Measurements from ENCODE around the gene ATXN1.
A peak's percentile ranks its signal among the peaks of the same experiment; 100 is the strongest.

Gene ATXN1

DNA sequence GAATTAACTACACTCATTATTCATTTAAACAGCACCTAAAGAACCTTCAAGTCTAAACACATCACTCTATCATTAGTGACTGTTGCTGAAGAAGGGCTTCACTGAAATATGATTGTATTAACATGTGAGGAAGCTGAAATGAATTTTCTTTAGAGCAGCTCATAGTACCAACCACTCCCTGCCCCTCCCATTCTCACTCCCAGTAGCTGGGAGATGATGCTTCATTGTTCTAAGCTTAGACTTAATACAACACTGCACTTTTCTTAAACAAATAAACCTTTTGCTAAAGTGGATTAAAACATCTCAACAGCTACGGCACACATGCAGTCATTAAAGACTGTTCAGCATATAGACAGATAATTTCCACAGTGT, 63.1 kb downstream of the ATXN1 start:
- DNase-seq (ENCODE audit: low read depth): peak; percentile 49

DNA sequence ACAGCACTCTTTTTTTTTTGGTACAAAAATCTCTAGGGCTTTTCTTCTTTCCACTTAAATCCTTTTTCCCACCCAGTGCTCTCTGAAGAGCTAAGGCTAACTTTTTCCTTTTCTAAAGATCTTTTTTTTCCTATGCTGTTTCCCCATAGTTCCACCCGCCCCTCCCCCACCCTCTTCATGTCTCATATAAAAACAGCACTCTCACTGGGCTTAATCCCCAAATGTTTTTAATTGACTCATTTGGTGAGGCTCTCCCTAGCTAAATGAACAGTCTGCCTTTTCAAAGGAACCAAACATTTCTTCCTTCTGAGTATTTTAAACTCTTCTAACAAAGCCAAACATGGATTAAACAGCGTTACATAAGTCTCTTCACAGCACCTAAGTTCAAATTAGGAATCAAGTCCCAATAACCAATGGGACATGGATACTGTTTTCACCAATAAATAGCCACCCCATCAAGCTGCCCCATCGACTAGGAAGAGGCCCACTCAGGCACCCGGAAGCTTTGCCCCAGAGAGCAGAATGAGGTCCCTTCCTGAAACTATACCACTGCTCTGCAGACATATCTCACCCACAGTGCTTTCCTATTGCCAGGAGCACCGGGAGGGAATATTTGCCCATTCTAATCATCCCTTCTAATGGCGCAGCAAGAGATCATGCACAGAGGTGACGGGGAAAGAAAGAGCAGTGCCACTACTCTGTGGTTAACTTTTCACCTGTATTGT, 63.7 kb downstream of the ATXN1 start:
- DNase-seq (ENCODE audit: low read depth): peak; percentile 46

DNA sequence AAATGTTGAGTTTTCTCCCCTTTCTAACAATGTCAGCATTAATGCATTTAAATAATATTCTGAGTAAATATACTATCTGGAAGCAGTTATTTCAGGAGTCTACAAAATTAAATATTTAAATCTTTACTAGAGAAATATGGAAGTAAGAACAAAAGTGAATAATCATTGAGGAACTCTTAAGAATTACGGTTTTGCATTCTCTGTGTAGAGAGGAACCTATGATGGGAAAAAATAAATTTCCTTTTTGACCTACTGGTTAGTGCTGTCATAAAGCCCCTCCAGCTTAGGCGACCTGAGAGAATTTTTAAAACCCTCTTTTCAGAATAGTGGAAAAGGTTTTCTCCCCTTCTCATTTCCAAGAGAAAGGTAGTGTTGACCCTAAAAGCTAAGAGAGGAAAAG, 64.8 kb downstream of the ATXN1 start:
- DNase-seq (ENCODE audit: low read depth): no peak

DNA sequence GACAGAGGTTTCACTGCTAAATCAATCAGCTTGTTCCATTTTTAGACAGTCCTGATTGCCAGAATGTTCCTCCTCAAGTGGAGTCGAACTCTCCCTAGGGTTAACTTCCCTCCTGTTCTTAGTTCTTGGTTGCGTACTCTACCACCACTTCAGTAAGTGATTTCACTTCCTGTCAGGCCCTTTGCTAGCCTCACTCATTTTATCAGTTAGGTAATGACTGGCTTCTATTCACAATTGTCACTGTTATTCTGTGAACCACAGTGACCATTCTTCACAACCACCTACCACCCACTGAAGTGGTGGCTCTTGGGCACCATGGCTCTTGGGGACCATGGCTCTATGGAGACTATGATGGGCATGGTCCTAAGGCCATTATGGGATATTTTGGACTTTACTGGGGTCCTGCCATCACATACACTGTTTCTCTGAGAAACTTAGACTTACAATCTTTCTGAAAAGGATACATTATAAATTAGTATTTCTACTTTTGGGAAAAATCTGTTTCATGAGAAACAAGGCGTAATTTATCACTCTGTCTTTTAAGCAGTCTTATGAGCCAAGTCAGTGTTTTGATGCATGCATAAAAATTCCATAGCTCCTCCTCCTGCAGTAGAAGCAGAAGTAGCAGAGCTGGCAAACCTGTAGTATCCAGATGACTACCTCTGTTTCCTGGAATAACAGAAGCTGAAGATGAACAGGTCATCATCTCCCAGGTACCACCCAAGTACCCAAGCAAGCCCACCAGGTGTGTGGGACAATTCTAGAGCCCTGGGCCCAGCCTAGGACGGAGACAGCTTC, 66.3 kb downstream of the ATXN1 start:
- DNase-seq (ENCODE audit: low read depth): no peak

DNA sequence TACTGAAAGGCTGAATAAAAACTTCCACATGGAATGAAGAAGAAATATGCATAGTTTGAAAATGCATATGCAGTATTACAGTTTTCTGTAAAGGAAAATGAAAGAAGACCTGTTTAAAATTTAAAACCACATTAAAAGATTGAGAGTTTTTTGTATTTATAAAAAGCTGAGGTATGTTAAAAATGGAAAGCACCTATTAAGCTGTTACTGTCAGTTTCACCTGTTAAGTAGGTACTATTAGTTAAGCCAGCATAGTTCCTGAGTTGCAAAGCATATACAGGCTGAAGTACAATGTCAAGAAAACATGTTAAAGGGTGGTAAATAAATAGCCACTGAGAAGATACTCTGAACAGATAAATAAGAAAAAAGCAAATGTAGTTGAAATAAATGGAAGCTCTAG, 69.9 kb downstream of the ATXN1 start:
- DNase-seq (ENCODE audit: low read depth): no peak

DNA sequence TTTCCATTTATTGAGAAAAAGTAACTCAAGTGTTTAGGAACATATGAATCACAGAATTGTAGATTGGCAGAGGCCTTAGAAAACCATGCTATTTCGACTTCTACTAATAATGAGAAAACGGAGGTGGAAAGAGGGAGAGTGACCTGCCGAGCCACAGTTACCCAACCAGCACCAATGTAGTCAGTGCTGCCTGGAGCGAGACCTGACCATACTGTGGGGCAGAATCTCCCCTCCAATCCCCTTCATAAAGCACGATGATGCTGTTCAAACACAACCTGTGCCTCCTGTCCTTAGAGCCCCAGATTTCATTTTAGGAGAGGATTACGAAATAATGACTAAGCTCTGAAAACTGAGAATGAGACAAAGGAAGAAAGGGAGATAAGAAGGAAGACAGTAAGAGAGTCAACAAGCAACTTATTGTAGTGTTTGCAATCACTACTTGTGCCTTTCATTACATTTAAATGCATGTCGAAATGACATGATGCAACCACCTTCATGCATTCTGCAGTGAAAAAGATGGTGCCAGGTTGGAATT, 70.6 kb downstream of the ATXN1 start:
- DNase-seq (ENCODE audit: low read depth): peak; percentile 47

DNA sequence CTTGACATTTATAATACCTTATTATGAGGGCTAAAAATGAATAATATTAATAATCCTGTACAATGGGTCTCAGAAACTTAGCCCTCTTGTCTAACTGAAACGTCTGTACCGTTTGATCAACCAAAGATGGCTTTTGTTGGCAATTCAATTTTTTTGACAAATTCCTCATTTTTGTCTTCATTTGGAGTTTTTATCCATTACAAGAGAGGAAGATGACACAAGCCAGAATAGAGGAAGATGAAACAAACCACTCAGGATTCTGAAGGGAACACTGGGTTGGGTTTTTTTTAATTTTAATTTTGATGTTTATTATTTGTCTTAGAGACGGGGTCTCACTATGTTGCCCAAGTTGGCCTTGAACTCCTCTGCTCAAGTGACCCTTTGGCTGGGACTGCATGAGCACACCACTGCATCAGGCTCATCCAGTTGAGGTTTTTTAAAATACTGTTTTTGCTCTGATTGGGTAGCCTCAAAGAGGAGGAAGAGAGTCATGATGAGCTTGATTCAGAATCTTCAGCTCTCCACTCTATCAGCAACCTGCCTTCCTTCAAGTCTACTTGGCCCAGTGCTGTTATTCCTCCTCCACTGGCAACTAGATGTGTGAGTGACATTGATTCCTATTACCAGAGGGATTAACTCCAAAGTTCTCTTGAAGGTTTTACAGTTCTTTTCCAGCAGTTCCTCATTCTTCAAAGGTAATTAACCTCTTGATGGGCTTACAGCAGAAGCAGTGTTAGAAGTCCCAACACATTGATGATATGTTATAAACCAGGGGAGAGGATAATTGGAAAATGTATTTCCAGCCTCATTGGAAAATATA, 71.3 kb downstream of the ATXN1 start:
- DNase-seq (ENCODE audit: low read depth): no peak

DNA sequence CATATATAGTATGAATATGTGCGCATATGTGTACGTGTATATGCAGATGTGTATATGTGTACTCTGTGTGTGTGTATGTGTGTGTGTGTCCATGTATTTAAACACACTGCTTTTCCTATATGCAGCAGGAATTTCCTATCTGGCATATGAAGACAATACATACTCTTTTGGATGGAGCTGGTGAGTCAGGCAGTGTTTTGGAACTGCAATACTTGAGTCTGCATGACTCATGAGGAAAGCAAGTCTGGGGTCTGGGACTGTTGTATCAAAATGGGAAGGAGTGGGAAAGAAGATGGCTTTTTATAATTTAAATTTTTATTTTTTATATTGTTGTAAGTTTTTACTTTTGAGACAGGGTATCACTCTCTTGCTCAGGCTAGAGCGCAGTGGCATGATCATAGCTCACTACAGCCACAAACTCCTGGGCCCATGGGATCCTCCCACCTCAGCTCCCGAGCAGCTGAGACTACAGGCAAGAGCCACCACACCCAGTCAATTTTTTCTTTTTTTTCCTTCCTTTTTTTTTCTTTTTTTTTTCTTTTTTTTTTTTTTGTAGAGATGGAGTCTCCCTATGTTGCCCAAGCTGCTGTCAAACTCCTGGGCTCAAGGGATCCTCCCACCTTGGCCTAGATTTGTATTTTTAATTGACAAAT, 72.2 kb downstream of the ATXN1 start:
- peak; percentile 86 for DNase-seq (ENCODE audit: low read depth)

DNA sequence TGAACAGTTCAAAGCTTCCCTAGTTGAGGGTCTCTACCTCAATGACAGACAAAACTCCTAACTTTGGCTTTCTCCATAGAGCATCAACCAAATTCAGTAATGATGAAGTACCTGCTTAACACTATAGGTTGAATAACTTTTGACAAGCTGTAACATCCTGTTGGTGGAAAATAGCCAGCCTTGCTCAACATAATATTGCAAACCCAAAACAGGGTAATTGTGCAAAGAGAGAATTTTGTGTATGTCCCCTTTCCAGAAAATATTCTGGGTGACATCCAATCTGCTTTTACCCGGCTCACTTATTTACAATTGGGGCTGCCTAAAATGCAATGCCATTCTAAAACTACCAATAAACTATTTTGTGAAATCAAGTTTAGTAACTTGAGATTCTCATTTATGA, 72.8 kb downstream of the ATXN1 start:
- no peak for DNase-seq (ENCODE audit: low read depth)

DNA sequence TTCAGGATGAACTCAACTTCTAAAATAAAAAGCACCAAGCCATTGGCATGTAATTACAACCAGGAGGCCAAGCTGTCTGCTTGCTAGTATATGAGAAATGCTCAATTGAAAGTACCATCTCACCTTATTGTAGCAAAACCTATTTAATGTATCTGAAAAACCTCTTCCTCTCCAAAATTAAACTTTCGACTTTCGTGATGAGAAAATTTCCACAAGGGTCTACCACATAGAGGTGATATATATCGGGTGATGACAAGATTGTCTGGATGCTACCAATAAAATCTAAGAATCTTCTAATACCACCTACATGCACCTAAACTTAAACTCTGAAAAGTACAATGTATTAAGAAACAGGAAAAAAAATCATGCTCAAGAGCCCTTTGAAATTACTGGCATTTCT, 74.2 kb downstream of the ATXN1 start:
- no peak for DNase-seq (ENCODE audit: low read depth)

DNA sequence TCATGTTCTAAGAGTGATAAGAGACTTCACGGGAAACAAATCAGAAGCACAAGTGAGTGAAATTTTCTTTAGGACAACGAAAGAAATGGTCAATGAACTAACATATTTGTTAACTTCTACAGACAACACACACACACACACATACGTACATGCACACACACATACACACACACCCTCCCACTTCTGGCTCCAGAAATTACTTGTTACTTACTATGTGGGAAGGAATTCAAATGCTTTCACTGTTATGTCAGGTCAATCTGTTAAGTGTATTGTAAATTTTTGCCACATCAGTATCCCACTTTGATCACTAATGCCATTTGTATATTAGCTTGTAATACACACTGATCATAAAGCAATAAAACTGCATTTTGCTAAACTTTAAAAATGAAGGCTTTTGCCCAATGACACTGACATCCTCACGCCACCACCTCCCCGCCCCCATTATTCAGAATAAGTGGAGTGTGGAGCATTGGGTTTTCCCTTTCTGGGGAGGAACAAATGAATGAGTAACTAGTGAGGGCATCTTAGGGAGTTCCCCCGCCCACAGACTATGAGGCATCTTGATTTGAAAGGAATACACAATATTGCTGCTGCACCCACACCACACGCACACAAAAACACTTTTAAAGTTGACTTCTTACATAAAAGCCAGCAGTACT, 76.2 kb downstream of the ATXN1 start:
- peak; percentile 34 for DNase-seq (ENCODE audit: low read depth)

DNA sequence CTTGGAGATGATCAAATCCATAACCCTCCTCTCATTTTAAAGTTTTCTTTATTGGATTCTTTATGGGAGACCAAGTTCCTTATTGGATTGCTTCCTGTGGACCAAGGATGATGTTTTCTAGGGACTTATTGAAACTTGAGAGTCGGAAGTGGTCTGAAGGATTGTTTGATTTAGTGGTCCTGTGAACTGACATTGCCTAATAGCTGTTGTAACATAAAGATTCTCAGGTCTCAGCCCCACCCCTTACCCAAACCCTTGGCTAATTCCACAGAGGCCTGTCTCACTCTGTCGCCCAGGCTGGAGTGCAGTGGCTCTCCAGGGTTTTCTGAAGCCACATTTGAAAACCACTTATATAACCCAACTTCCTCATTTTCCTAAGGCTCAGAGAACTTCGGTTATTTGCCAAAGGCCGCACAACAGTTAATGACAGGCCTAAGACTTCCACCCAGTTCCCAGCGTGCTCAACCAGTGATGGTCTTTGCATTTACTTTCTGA, 77.0 kb downstream of the ATXN1 start:
- peak; percentile 19 for DNase-seq (ENCODE audit: low read depth)

DNA sequence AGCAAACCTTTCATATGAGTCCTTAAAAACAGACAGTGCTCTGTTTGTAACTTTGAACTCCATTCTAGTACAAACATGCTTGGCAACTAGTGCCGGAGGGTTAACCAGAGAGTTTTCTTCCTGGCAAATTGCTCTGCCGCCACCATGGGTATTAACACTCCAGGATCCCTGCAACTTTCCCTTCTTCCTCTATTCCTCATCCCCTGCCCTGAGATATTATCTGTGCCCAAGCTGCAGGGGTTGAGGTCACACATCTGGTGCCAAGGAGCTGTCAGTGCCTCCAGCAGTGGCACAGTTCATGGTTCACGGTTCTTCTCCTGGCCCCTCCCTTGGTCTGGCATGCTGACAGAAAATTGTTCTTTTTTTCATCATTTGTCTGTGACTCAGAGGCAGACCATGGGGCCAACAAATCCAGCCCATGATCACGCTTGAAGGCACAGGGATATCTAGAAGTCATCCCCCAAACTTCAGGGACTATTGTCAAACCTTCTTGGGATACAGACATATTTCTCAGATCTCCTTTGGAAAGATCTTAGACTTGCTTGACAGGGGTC, 77.5 kb downstream of the ATXN1 start:
- DNase-seq (ENCODE audit: low read depth): peak; percentile 85

DNA sequence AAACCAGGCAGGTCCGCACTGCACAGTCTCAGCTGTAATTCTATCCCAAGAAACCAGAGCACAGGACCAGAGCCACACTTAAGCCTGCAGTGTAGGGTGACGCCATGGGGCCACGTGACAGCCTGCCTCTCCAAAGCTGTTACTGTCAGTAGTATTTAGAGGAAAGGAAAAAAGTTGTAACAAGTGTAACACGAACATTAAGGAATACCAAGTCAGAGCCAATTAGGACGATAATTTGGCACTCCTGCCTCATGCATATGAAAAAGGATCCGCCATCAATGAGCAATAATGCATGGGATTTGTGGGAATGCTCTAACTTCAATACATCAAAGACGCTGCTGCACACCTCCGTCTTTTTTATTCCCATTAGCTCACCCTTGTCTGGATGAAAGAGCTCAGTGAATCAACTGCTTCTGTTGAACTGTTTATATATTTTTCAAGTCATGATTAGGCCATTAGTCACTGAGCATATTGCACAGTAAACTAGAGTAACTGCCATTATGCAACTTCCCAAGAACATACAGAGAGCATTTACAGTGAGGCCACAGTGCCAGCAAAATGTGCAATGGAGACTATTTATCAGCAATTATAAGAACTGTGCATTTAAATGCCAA, 79.9 kb downstream of the ATXN1 start:
- peak; percentile 93 for DNase-seq (ENCODE audit: low read depth)

DNA sequence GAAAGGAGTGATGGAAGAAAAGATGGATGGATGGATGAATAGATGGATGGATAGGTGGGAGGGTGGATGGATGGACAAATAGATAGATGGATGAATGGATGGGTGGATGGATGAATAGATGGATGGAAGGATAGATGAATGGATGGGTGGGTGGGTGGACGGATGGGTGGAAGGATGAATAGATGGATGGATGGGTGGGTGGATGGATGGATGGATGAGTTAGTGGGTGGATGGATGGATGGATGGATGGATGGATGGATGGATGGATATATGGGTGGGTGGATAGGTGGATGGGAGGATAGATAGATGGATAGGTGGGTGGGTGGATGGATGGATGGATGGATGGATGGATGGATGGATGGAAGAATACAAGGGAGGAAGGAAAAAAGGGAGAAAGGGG, 82.2 kb downstream of the ATXN1 start:
- DNase-seq (ENCODE audit: low read depth): no peak

DNA sequence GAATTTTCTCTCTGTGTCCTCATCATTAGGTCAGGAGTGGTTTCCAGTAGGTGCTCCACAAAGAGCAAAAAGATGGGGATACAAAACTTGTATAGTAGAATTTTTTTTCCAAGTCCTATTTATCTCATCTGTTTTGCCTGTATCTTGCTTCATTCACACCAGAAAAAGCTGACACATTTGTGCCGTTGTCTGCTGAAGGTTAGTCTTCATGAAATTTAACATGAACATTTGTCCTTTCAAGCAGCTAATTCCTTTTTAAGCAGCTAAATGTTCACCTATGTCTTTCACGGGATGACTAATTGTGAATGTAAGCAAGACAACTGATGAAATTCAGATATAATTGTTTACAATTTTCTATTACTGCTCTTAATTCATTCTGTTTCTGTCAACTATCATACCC, 83.8 kb downstream of the ATXN1 start:
- DNase-seq (ENCODE audit: low read depth): no peak

DNA sequence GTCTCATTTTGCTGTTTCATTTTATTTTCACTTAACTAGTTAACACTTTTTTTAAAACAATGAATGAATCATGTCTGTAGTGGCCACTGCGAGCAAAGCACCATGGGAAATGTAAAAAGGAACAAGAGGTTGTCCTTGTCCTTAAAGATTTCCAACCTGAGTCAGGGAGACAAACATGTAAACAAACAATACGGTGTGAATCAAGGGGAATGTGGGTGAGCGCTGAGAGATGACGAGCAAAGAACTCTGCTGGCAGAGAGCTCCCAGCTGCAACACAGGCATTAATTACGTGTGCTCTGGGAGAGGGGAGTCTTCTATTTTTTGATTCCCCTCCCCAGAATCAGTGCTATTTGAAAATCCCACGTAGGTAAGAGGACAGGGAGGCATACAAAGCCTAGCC, 84.3 kb downstream of the ATXN1 start:
- DNase-seq (ENCODE audit: low read depth): peak; percentile 56

DNA sequence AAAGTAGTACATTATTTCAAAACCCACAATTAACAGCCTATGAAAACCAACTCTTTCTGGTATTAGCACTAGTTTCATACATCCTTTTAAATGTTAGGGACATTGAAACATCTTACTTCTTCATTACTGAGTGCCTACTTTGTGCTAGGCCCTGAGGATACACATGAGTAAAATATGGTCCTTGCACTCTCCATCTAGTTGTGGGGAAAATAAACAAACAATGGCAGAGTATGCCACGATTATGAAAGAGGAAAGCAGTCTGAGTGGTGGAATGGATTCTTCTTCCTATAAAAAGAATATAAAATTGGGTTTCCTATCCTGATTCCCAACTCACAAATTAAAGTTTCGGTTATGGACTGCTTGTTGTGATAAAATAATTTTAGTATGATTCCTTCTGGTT, 84.9 kb downstream of the ATXN1 start:
- DNase-seq (ENCODE audit: low read depth): peak; percentile 45

DNA sequence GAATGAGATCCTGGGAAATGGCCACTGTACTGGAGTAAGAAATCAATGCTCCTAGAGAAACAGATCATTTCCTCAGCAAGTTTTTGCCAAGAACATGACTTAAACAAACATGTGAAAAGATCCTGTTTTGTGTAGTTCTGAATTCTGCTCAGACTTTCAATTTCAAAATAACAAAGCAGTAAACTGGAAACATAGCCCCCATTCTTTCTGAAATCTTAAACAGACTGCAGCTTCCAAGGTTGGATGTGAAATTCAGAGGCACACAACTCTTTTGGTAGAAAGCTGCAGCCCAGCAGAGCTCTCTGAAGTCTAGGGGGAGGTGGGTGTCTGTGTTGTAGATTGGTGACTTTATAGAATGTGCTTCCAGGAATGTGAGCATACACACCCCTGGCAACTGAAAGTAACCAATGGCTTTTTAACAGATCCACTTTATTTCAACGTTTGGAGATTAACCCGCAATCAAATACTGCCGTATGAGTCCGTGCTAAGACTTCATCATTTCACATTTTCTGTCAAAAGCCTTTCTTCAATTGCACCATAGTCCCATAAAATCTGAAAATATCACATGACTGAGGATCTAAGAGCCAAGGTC, 86.4 kb downstream of the ATXN1 start:
- peak; percentile 67 for DNase-seq (ENCODE audit: low read depth)

All from EH (cell line).